Endothelial cell (in vitro differentiated cells): Measurements from ENCODE around the gene OGN. TPM values are rescaled to one million over a fixed set of nuclear protein-coding genes. Genes with fewer than 3 reads are reported as not detected.

Source experiments
- DNase-seq: peaks from one replicate; pipeline ENCODE4 v3.0.0; 2021; ENCODE audit warnings: low spot score
- H3K27ac Mint-ChIP-seq: one replicate; pipeline ENCODE4 v1.8.0; 2021; ENCODE audit warnings: mixed read lengths, inconsistent platforms; ENCODE audit not compliant: unreplicated experiment
- H3K27me3 Mint-ChIP-seq: one replicate; pipeline ENCODE4 v1.8.0; 2021; ENCODE audit warnings: mild to moderate bottlenecking, moderate library complexity, mixed read lengths, inconsistent platforms; ENCODE audit not compliant: unreplicated experiment
- H3K36me3 Mint-ChIP-seq: one replicate; pipeline ENCODE4 v1.8.0; 2021; ENCODE audit warnings: mild to moderate bottlenecking, low read depth, mixed read lengths, inconsistent platforms; ENCODE audit not compliant: unreplicated experiment
- H3K4me1 Mint-ChIP-seq: one replicate; pipeline ENCODE4 v1.8.0; 2021; ENCODE audit warnings: mild to moderate bottlenecking, mixed read lengths, inconsistent platforms; ENCODE audit not compliant: unreplicated experiment
- H3K4me3 Mint-ChIP-seq: one replicate; pipeline ENCODE4 v1.8.0; 2021; ENCODE audit warnings: mild to moderate bottlenecking, mixed read lengths, inconsistent platforms; ENCODE audit not compliant: unreplicated experiment
- H3K9me3 Mint-ChIP-seq: one replicate; pipeline ENCODE4 v1.8.0; 2021; ENCODE audit warnings: mixed read lengths, inconsistent platforms; ENCODE audit not compliant: unreplicated experiment
- long read RNA-seq: library from polyadenylated mRNA; unstranded; transcript quantifications from one replicate; pipeline ENCODE4 v2.0.0, GENCODE V29; 2020; ENCODE audit not compliant: unreplicated experiment
- total RNA-seq: library from RNA; stranded (reverse); fragmentation: NEBNext Ultra II Directional; extraction: Animal tissue kit (Norgen Biotek cat#: 25700); gene quantifications from one replicate; pipeline ENCODE4 v1.2.1, GENCODE V29; 2021; ENCODE audit not compliant: unreplicated experiment
- TF ChIP-seq, protein P1 (sequence below): fragments of 200-600 bp; sonication (generic); IDR thresholded peaks from one replicate; pipeline ENCODE4 v1.5.0; 2021; ENCODE audit warnings: antibody characterized with exemption; ENCODE audit not compliant: unreplicated experiment

Gene OGN, protein sequence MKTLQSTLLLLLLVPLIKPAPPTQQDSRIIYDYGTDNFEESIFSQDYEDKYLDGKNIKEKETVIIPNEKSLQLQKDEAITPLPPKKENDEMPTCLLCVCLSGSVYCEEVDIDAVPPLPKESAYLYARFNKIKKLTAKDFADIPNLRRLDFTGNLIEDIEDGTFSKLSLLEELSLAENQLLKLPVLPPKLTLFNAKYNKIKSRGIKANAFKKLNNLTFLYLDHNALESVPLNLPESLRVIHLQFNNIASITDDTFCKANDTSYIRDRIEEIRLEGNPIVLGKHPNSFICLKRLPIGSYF
- total RNA-seq: not detected
- long read RNA-seq: 0 reads

DNA sequence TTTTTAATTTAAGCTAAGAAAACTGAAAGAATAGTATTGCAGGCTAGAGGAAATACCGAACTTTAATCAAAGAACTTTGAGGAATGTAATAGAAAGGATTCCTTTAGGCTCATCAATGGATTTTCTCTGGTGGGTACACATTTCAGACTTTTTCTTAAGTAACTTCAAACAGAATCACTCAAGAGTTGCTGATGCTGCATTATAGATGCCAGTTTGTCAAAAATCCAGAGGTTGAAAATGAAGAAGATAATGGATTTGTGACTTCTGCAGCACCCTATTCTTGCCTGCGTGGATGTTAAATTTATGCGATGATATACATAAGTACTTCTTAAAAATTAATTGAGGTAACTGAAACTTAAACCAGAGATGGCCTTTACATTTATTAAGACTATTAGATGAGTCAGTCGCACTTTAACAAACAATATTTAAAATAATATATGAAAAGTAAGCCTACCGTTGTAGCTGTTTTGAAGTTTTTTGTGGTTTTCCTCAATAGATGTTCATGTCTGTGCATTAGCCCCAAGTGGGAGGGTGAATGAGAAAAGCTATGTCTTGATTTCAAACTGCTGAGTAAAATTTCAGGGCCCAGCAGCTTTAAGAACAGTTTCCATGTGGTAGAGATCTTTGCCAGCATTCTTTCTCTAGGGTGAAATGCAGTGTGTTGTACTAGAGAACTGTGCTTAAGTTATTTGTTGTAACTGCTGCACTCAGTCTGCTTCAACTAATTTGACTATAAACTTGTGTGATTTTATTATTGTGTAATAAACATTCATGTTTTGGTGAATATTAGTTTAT, at the start of gene OGN:
Gene OGN (minus strand): TSS at position 537 of the 795 bp plus-strand sequence. CDS start 1,171 bp downstream, outside the sequence.
- no peaks in the 10 kb centered on the region for H3K27me3 Mint-ChIP-seq
- no peak within 1 kb of the TSS for H3K27ac Mint-ChIP-seq
- no peaks in the 10 kb centered on the region for H3K36me3 Mint-ChIP-seq
- TF ChIP-seq, protein P1, sequence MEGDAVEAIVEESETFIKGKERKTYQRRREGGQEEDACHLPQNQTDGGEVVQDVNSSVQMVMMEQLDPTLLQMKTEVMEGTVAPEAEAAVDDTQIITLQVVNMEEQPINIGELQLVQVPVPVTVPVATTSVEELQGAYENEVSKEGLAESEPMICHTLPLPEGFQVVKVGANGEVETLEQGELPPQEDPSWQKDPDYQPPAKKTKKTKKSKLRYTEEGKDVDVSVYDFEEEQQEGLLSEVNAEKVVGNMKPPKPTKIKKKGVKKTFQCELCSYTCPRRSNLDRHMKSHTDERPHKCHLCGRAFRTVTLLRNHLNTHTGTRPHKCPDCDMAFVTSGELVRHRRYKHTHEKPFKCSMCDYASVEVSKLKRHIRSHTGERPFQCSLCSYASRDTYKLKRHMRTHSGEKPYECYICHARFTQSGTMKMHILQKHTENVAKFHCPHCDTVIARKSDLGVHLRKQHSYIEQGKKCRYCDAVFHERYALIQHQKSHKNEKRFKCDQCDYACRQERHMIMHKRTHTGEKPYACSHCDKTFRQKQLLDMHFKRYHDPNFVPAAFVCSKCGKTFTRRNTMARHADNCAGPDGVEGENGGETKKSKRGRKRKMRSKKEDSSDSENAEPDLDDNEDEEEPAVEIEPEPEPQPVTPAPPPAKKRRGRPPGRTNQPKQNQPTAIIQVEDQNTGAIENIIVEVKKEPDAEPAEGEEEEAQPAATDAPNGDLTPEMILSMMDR: no peak
- H3K4me3 Mint-ChIP-seq: no peak within 1 kb of the TSS
- DNase-seq: no peak
- peaks cover 5% of the 10 kb centered on the region for H3K4me1 Mint-ChIP-seq
- no peaks in the 10 kb centered on the region for H3K9me3 Mint-ChIP-seq

DNA sequence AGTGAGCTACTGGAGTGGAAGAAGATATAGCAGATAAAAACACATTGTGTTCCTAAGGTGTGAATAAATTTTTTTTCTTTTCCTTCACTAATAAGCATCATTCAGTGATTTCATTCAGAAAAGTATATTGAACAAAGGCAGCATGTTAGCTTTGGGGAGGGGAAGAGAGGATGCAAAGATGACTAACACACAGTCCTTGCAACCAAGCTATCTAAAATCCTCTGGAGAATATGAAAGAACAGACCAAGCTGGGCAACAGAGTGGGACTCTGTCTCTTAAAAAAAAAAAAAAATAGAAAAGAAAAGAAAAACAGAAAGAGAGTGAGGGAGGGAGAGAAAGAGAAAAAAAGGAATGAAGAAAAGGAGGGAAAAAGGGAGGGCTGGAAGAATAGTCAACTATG, 42.2 kb upstream of the OGN start:
- Mint-ChIP-seq H3K36me3 (no peaks in the 10 kb centered on the region), H3K9me3 (no peaks in the 10 kb centered on the region), H3K27ac (no peak overlapping the region), H3K27me3 (no peaks in the 10 kb centered on the region), H3K4me1 (no peaks in the 10 kb centered on the region), H3K4me3 (no peak overlapping the region)
- TF ChIP-seq, protein P1: no peak
- DNase-seq: no peak

DNA sequence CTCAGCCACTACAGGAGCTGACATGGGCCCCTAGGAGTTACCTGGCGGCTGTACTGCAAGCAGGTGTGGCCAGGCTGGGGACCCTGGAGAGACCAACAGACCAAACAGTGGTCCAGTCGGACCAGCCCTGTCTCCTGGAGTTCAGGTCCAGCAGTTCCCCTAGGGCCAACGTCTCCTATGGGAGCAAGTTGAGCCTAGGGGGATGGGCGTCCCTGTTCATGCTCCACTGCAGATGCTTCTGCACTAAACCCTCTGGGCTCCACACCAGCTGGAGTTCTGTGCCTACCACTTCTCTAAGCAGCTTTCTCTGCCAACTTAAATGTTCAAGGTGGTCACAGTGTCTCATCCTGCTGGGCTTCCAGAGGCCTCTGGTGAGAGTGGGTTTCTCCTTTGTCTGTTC, 40.5 kb upstream of the OGN start:
- Mint-ChIP-seq H3K4me3 (no peak overlapping the region), H3K36me3 (no peaks in the 10 kb centered on the region), H3K4me1 (no peaks in the 10 kb centered on the region), H3K9me3 (no peaks in the 10 kb centered on the region), H3K27ac (no peak overlapping the region), H3K27me3 (no peaks in the 10 kb centered on the region)
- TF ChIP-seq, protein P1: no peak
- DNase-seq: no peak

DNA sequence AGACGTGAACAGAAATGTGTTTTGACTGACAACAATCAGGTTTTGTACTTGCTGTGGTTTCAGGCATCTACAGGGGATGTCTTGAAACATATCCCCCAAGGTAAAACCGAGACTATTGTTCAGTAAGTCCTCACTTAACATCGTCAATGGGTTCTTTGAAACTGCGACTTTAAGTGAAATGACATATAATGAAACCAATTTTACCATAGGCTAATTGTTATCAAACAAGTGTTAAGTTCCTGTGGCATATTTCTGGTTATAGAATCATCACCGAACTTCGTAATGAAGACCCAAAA, 36.3 kb upstream of the OGN start:
- no peak overlapping the region for H3K4me3 Mint-ChIP-seq
- H3K27ac Mint-ChIP-seq: no peak overlapping the region
- TF ChIP-seq, protein P1: no peak
- H3K27me3 Mint-ChIP-seq: no peaks in the 10 kb centered on the region
- H3K36me3 Mint-ChIP-seq: no peaks in the 10 kb centered on the region
- H3K9me3 Mint-ChIP-seq: no peaks in the 10 kb centered on the region
- no peak for DNase-seq
- no peaks in the 10 kb centered on the region for H3K4me1 Mint-ChIP-seq
